ENCODE data around the gene TCL1B.

TCL1B gene, protein sequence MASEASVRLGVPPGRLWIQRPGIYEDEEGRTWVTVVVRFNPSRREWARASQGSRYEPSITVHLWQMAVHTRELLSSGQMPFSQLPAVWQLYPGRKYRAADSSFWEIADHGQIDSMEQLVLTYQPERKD

DNA sequence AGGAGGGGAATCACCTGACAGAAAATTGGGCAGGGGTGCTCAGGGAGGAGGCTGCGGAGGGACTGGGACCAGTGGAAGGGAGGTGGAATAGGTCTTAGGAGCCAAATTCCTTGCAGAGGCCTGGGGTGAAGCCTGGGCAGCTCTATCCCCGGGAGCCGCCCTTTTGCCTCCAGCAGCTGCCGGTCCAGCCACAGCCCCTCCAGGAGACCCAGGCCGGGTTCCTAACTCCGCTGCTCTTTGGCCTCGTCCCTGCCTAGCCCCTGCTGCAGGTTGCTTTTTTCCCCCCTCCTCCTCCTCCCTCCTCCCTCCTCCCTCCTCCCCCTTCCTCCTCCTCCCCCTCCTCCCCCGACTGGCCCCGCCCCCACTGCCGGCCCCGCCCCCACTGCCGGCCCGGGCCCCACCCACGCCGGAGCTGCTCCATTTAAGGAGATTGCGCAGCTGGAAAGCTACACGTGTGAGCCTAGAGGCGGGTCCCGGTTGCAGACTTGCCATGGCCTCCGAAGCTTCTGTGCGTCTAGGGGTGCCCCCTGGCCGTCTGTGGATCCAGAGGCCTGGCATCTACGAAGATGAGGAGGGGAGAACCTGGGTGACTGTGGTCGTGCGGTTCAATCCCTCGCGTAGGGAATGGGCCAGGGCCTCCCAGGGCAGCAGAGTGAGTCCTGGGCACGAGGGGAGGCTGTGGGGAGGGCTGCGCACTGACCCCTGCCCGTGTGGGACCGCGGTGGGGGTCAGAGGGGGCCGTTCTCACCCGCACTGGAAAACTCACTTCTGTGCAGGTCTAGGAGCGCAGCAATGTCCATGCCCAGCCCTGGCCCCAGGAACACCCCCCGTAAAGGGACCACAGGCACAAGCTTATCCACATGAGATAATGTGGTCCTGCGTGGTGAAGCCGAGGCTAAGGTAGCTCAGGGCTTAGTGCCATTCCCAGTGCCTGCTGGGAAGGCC lies at the start of gene TCL1B:
Gene TCL1B, plus strand, starts transcription at position 449 of the 945 bp plus-strand sequence. Its CDS starts 42 bp downstream, at position 491.
- DNase-seq (ENCODE audit: low spot score) = no peak

DNA sequence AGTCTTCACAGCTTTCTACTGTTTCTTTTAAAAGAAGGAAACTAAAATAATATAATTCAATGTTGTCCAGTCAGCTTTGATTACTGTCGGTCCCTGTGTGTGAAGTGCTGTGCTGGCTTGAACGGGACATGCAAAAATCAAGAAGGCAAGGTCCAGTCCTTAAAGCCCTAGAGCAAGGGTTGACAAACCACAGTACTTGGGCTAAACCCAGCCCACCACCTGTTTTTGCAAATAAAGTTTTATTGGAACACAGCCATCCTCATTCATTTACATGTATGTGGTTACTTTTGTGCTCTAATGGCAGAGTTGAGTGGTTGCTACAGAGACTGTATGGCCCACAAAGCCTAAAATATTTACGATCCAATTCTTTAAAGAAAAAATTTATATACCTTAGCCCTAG lies 41.2 kb upstream of the TCL1B start:
- DNase-seq (ENCODE audit: low spot score) = no peak

DNA sequence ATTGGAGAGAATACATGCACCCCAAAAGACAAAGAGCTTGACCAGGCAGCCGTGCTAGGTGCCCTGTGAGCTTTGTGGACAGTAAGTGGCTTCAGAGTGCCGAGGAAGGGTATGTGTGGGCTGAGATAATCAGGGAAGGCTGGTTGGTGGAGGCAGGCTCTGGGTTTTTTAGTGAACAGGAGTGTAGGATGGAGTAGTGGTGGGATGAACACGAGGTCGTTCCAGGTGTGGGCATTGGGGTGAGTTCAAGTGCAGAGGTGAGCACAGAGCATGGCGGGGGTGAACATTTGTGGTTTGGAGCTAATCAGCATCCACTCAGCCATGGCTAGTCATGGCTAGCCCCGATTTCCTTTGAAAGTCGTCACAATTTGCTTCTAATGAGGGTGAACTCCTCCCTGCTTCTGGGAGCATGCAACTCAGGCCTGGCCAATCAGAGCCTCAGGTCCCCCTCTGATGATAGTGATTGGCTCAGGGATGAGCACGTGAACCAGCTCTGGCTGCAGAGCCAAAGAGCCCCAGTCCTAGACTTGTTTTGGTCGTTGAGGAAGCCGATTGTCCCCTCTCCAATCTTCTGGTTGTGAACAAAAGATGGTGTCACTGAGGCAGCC lies 40.7 kb upstream of the TCL1B start:
- no peak for DNase-seq (ENCODE audit: low spot score)

DNA sequence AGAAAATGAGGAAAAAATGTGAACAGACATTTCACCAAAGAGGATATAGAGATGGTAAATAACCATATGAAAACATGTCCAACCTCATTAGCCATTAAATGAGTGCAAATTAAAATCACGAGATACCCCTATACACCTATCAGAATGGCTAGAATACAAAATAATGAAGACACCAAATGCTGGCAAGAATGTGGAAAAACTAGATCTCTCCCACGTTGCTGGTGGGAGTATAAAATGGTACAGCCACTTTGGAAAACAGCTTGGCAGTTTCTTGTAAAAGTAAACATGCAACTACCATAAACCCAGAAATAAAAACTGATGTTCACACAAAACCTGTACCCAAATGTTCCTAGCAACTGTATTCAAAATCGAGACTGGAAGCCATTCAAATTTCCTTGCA lies 38.3 kb upstream of the TCL1B start:
- no peak for DNase-seq (ENCODE audit: low spot score)

DNA sequence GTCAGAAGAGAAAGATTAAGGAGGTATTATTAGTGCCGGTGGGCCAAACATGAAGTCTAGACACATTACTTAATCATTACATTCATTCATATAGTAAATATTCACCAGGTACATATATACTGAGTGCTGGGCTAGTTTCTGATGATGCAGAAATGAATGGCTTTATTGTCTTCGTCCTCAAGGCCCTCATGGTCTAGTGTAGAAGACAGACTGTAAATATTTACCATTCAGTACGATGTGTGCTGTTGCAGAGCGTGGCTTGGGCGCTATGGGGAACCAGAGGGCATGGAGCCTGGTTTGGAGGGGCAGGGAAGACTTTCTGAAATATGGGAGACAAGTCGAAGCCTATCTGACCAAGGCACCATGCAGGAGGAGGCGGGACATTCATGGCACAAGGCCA lies 37.0 kb upstream of the TCL1B start:
- no peak for DNase-seq (ENCODE audit: low spot score)

DNA sequence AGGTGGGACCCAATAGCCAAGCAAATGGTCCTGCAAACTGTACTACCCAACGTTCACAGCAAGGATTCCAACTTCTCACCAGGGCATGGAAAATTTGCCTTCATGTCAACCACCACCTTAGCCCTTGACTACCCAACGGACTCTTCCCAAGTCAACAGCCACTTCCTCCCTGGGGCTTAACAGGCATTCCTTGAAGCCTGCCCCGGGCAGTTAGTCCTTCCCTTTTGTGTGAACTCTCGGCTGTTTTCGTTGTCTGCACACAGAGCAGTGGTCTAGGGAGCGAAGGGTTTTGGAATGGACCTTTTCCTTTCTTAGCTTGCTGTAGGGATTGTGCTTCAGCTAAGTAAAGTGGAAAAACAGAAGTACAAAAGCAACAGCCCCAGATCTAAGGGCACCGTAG lies 35.2 kb upstream of the TCL1B start:
- DNase-seq (ENCODE audit: low spot score) = no peak

DNA sequence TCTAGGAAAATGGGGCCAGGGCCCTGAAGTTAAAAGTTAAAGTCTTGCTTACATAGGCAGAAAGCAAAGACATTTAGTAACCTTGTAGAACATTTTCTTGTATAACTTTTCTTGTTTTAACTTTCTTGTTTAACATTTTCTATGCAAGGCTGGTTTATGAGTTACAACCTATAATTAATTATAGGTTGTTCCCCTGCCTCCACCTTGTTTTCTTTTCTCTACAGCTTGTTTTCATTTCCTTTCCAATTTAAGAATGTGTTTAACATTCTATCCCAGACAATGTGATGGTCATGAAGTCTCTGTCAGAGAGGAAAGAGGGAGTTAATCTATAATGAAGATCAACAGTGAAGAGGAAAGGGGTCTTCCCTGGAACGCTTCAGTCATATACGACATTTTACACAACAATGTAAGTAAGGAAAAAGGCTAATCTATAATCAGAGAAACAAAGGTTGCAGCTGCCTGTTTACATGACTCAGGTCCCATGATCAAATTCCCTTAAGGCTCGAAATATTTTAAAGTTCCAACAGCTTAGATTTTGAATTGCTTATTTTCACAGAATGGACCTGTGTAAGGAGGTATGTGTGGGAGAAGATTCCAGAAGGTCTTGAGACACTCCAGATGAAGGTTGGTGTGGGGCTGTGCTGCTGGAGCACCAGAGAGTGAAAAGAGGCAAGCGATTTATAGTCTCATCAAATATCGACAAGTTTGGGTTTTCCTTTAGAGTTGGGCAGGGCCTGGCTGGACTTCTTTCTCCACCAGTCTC lies 34.2 kb upstream of the TCL1B start:
- DNase-seq (ENCODE audit: low spot score) = no peak

DNA sequence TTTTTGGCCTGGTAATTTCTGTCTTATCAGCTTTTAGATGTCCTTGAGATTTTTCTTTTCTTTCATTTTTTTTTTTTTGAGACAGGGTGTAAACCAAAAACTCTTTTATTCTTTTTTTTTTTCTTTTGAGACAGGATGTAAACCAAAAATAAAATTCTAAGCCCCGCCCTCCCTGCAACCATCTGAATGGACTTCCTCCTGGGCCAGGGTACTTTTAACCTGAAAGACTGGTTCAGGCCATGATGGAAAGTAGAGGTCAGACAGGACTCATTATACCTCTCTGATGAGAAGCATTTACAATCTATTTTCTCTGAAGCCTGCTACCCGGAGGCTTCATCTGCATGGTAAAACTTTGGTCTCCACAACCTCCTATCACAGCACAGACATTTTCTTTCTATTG lies 33.5 kb upstream of the TCL1B start:
- no peak for DNase-seq (ENCODE audit: low spot score)

DNA sequence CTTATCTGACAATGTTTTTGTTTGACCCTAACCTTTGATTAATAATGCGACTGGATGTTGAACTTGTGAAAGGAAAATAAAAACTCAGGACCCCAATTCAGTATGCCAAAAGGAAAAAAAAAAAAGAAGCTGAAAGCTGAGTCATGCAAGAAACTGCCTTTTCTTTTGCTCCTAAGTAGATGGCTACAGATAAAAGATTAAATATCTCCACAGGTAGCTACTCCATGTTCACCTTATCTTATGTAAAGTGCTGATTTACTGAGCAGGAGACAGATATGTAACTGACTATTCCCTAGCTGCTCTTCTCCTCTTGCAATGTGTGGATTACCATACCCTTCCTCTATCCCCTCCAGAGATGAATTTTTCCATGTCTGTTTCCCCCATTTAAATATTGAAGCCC lies 30.8 kb upstream of the TCL1B start:
- DNase-seq (ENCODE audit: low spot score) = no peak

DNA sequence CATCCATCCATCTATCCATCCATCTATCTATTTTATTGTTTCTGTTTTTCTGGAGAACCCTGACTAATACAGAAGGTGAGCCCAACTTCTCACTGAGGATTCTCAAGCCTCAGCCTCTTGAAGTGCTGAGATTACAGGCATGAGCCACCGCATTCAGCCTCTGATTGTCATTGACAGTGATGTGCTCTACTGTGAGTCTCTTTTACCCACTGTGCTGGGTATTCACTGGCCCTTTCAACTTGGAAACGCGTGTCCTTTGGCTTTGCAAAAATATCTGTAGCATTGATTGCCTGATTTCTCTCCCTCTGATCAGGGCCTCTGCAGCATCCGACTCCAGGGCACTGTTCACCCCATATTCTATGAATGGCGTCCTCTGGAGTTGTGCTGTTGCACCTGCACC lies 29.6 kb upstream of the TCL1B start:
- no peak for DNase-seq (ENCODE audit: low spot score)

DNA sequence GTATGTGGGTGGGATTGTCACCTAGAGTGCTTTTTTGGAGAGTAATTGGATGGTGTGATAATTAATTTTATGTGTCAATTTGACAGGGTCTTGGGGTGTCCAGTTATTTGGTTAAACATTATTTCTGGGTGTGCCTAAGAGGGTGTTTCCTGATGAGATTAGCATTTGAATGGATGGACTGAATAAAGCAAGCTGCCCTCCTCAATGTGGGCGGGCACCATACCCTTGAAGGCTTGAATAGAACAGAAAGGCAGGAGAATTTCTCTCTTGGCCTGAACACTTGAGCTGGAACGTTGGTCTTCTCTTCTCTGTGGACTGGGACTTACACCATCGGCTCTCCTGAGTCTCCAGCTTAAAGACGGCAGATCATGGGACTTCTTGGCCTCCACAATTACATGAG lies 28.8 kb upstream of the TCL1B start:
- no peak for DNase-seq (ENCODE audit: low spot score)

DNA sequence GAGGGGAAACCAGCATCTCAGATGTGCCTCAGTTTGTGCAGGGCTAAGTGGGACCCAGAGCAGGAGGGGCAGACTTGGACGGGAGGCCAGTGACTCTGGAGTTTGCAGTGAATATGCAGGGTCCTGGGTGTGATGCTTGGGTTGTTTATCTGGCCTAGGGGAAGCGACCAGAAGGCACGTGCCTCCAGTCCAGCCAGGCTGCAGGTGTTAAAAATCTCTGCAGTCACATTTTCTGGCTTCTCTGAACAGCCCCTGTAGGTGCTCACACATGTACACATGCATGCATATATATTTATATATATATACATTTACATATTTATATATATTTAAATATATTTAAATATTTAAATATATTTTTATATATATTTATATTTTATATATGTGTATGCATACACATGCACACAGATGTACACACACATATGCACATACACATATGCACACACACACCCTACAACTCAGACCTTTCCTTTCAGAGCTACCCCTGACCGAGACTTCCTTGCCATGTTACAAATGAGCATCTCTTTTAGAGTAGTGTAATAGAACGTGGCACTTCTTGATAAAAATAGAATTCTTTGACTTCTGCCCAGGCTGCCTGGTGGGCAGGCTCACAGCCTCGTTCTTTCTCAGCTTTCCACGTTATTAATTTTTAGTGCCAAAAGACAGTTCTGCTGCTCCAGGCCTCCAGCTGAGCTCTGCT lies 26.8 kb upstream of the TCL1B start:
- no peak for DNase-seq (ENCODE audit: low spot score)

DNA sequence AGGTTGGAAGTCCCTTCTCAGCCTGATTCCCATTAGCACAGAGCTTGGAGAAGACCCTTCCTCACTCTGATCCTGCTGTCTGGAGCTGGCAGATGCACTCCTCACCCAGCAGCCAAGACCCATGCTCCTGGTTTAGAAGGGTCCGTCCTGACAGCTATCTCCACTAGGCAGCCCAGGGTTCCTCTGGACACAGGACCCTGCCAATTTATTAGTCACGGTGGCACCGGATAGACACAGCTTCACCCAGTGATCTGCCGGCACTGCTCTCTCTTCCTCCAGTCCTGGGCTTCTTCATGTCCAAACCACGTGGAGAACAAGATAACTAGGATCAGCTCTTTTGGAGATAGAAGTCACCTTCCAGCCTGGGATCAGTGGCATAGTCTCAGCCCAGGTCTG lies 26.2 kb upstream of the TCL1B start:
- no peak for DNase-seq (ENCODE audit: low spot score)

DNA sequence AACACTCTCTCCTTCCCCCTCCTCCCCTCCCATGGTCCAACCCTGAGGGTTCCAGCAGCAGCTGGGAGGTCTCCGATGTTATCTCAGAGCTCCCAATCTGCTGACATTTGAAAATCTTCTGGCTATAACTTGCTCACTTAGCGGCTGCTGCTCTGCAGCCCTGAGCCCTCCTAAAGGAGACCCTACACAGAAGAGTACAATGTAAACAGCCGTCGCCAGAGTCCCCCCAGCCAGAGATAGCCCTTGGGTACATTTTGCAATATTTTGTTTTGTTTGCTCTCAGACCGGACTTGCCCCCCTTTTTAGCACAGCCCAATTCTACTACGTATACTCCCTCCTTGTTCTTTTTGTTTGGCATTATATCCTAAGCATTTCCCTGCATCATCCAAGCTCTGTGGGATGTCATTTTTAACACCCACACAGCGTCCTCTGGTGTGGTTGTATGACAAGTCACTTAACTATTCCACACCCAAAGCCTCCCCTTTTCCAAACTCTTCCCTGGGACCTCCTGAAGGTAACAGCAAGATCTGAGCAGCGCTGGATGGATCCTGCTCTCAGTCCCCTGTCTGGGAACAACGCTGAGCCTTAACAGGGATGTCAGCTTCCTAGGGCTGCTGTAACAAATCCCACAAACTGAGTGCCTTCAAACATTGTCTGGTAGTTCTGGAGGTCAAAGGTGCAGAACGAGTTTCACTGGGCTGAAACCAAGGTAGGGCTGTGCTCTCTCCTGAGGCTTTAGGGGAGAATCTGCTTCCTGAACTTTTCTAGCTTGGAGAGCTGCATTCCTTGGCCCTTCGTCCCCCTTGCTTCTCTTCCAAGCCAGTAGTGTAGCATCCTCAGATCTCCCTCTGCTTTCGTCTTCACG lies 25.3 kb upstream of the TCL1B start:
- DNase-seq (ENCODE audit: low spot score) = no peak

DNA sequence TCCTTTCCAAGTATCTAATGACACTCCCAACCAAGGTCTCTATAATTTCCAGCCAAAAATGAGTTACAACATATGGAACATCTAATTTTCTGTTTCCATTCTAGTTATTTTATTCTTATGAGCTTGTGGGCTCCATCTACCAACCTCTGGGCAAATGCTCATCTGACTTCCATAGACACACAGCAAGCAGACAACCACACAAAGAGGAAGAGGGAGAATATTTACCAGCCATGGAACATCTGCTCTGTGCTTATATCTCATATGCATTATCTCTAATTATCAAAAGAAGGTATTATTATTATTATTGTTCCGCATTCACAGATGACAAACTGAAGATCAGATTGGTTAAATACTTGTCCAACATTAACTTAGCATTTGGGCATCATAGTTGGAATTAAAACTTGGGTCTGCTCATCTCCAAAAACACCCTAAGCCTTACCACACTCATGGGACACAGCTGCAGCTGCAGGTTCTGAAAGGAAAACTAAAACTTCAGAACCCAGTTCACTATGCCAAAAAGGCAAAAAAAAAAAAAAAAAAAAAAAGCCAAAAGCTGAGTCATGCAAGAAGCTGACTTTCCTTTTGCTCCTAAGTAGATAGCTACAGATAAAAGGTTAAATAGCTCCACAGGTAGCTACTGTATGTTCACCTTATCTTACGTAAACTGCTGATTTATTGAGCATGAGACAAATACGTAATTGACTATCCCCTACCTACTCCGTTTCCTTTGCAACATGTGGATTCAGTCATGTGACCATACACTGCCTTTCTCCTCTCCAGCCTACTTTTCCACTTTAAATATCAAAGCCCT lies 23.6 kb upstream of the TCL1B start:
- DNase-seq (ENCODE audit: low spot score) = no peak

DNA sequence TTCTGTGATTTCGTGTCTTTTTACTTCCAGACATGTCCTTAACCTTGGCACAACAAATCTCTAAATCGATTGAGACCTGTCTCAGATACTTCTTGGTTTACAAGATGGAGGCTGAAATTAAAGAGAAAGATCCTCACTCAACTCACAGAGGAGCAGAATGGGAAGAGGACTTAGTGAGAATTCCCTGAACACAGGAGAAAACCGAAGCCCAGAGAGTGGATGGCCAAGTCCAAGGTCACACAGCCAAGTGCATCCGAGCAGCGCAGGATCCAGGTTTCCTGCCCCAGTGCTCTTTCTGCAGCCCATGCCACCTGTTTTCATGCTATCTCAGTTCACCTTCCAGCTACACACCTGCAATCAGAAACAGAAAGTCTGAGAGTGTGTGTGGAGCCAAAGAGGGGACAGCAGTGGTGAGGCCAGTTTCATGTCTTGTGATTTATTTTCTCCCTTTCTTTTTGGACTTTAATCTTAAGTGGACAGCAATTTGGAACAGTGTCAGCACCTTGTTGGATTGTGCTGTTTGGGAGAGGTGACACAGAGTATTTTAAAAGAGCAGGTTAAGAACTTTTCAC lies 22.9 kb upstream of the TCL1B start:
- DNase-seq (ENCODE audit: low spot score) = no peak

DNA sequence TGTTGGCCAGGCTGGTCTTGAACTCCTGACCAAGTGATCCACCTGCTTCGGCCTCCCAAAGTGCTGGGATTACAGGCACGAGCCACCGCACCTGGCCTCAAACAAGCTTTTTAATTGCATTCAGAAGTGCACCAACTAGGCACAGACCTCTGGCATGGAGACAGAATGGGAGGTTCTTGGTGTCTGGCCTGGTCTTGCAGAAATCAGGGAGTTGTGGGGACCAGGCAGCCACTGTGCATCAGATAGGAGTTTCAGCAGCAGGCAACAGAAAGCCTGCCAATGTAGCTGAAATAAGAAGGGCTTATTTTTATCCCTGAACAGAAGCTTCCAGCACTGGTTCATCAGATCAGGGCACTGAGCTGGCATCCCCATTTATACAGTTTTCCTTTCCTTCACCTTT lies 22.2 kb upstream of the TCL1B start:
- DNase-seq (ENCODE audit: low spot score) = peak; percentile 47

DNA sequence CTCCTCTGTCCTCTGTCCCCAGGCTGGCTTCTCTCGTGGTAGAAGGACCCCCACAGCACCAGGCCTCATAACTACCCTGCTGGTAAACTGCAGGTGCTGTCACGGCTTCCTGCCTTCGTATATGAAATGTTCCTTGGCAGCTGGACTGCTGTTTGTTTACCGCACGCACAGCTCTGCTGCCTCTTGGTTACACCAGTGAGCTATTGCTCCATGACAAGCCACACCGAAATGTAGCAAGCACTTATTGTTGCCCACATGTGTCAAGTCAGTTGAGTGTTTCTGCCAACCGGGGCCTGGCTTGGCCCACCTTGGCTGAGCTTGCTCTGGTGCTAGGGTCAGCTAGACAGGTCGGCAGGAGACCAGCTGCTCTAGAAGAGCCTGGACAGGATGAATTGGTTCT lies 21.7 kb upstream of the TCL1B start:
- peak; percentile 74 for DNase-seq (ENCODE audit: low spot score)

DNA sequence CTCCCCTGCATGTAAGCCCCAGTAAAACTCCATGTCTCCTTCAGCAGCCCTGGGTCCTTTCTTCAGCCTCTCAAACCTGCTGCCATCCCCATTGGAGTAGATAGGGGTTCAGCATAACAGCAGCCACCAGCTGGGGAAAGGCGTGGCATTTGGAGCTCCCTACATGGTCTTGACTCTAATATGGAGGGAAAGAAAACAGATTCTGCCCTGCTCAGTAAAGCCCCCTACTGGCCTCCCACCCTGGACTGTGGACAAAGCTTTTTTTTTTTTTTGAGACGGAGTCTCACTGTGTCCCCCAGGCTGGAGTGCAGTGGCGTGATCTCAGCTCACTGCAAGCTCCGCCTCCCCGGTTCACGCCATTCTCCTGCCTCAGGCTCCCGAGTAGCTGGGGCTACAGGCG lies 20.7 kb upstream of the TCL1B start:
- peak; percentile 66 for DNase-seq (ENCODE audit: low spot score)

DNA sequence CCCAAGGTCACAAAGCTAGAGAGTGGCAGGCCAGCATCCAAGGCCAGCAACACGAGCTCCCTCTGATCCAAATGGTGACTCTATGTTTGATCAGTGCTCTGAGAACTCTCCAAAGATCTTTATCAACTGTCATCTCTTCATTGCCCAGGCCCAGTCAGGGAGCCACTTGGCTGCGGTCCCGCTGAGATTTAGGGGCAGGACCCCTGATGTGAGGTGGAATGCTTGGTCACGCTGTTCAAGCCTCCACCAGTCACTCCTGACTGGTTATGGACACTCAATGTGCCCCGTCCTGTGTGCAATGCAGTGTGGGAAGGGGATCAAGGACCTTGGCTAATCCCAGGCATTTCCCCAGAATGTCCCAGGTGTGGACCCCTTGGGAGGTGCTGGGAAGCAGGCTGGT lies 19.8 kb upstream of the TCL1B start:
- DNase-seq (ENCODE audit: low spot score) = no peak
